H9 (cell line): ENCODE data around the gene ATP6V1G2. TPM values are rescaled to one million over a fixed set of nuclear protein-coding genes. Genes with fewer than 3 reads are reported as not detected.

Source experiments
- DNase-seq: peaks from one replicate; pipeline ENCODE4 v3.0.0-alpha.2; 2017
- H2AFZ ChIP-seq: one replicate; pipeline ENCODE4 v1.6.1; 2013; ENCODE audit warnings: mild to moderate bottlenecking, low read length, control low read depth, moderate library complexity
- H2AK5ac ChIP-seq: 2 replicates; pipeline ENCODE4 v1.6.1; 2013; ENCODE audit warnings: low read length, control low read depth, mixed read lengths; ENCODE audit not compliant: insufficient read length
- H2BK120ac ChIP-seq: one replicate; pipeline ENCODE4 v1.6.1; 2013; ENCODE audit warnings: low read depth, mild to moderate bottlenecking, low read length, control low read depth, inconsistent platforms; ENCODE audit not compliant: poor library complexity, severe bottlenecking
- H2BK12ac ChIP-seq: 2 replicates; pipeline ENCODE4 v1.6.1; 2013; ENCODE audit warnings: low read length, control low read depth, mixed read lengths, low read depth; ENCODE audit not compliant: insufficient read length
- H2BK15ac ChIP-seq: 2 replicates; pipeline ENCODE4 v1.6.1; 2013; ENCODE audit warnings: low read depth, low read length, control low read depth
- H2BK20ac ChIP-seq: one replicate; pipeline ENCODE4 v1.6.1; 2013; ENCODE audit warnings: low read depth, mild to moderate bottlenecking, low read length, control low read depth, inconsistent platforms; ENCODE audit not compliant: poor library complexity, severe bottlenecking
- H2BK5ac ChIP-seq: 2 replicates; pipeline ENCODE4 v1.6.1; 2013; ENCODE audit warnings: low read length, control low read depth, mixed read lengths; ENCODE audit not compliant: insufficient read length
- H3K14ac ChIP-seq: 2 replicates; pipeline ENCODE4 v1.6.1; 2013; ENCODE audit warnings: low read length, control low read depth; ENCODE audit not compliant: insufficient read depth
- H3K18ac ChIP-seq: 2 replicates; pipeline ENCODE4 v1.6.1; 2013; ENCODE audit warnings: low read depth, mild to moderate bottlenecking, mixed read lengths, low read length, control low read depth; ENCODE audit not compliant: insufficient read length
- H3K23ac ChIP-seq: 2 replicates; pipeline ENCODE4 v1.6.1; 2013; ENCODE audit warnings: low read length, control low read depth, mixed read lengths, low read depth; ENCODE audit not compliant: insufficient read length
- H3K23me2 ChIP-seq: 2 replicates; pipeline ENCODE4 v1.6.1; 2013; ENCODE audit warnings: low read depth, mild to moderate bottlenecking, mixed read lengths, low read length, control low read depth; ENCODE audit not compliant: insufficient read length, poor library complexity, severe bottlenecking
- H3K27ac ChIP-seq: 2 replicates; pipeline ENCODE4 v1.5.1; 2013; ENCODE audit warnings: low read length, control low read depth, mixed read lengths, low read depth; ENCODE audit not compliant: insufficient read length
- H3K27me3 ChIP-seq: 2 replicates; pipeline ENCODE4 v1.6.1; 2013; ENCODE audit warnings: low read length, control low read depth, inconsistent platforms; ENCODE audit not compliant: insufficient read depth
- H3K4ac ChIP-seq: 2 replicates; pipeline ENCODE4 v1.6.1; 2013; ENCODE audit warnings: low read depth, mild to moderate bottlenecking, control low read depth, inconsistent platforms, low read length, moderate library complexity
- H3K4me1 ChIP-seq: 2 replicates; pipeline ENCODE4 v1.6.1; 2013; ENCODE audit warnings: low read length, control low read depth, inconsistent platforms; ENCODE audit not compliant: insufficient read depth
- H3K4me2 ChIP-seq: 2 replicates; pipeline ENCODE4 v1.6.1; 2013; ENCODE audit warnings: low read length, control low read depth, mixed read lengths; ENCODE audit not compliant: insufficient read length, insufficient read depth
- H3K56ac ChIP-seq: 2 replicates; pipeline ENCODE4 v1.6.1; 2013; ENCODE audit warnings: low read depth, mild to moderate bottlenecking, mixed read lengths, low read length, control low read depth; ENCODE audit not compliant: insufficient read length
- H3K79me1 ChIP-seq: 2 replicates; pipeline ENCODE4 v1.6.1; 2013; ENCODE audit warnings: low read depth, mild to moderate bottlenecking, moderate library complexity, low read length, control low read depth, inconsistent platforms; ENCODE audit not compliant: insufficient read depth, poor library complexity, severe bottlenecking
- H3K79me2 ChIP-seq: 2 replicates; pipeline ENCODE4 v1.6.1; 2013; ENCODE audit warnings: low read length, control low read depth, inconsistent platforms; ENCODE audit not compliant: insufficient read depth
- H3K9ac ChIP-seq: 2 replicates; pipeline ENCODE4 v1.6.1; 2013; ENCODE audit warnings: low read length, control low read depth, mixed read lengths; ENCODE audit not compliant: insufficient read length; ENCODE audit errors: extremely low read depth
- H3K9me3 ChIP-seq: one replicate; pipeline ENCODE4 v1.6.1; 2013; ENCODE audit warnings: low read depth, low read length, inconsistent platforms; ENCODE audit not compliant: control insufficient read depth
- H3T11ph ChIP-seq: one replicate; pipeline ENCODE4 v1.6.1; 2013; ENCODE audit warnings: mild to moderate bottlenecking, low read length, control low read depth, inconsistent platforms
- H4K20me1 ChIP-seq: one replicate; pipeline ENCODE4 v1.6.1; 2013; ENCODE audit not compliant: control insufficient read depth, insufficient read length, insufficient read depth
- H4K5ac ChIP-seq: 2 replicates; pipeline ENCODE4 v1.6.1; 2013; ENCODE audit warnings: low read depth, mild to moderate bottlenecking, mixed read lengths, low read length, control low read depth; ENCODE audit not compliant: insufficient read length
- H4K8ac ChIP-seq: replicated peaks from 2 replicates; pipeline ENCODE4 v1.6.1; 2013; ENCODE audit warnings: low read length, control low read depth, mixed read lengths, low read depth; ENCODE audit not compliant: insufficient read length
- H4K91ac ChIP-seq: 2 replicates; pipeline ENCODE4 v1.6.1; 2013; ENCODE audit warnings: low read depth, mild to moderate bottlenecking, moderate library complexity, mixed read lengths, low read length, control low read depth; ENCODE audit not compliant: insufficient read length
- H3K27ac Mint-ChIP-seq, 3 experiments: 2 replicates in 2 of 3; 3 replicates in 1 of 3; pipeline ENCODE4 v1.8.0; 2020 to 2021; ENCODE audit warnings: mixed read lengths in 3 of 3, mild to moderate bottlenecking in 1 of 3, moderate library complexity in 1 of 3
- H3K27me3 Mint-ChIP-seq: 2 replicates; pipeline ENCODE4 v1.8.0; 2021; ENCODE audit warnings: low read depth, mild to moderate bottlenecking, moderate library complexity, mixed read lengths
- H3K36me3 Mint-ChIP-seq, 3 experiments: 2 replicates in 2 of 3; 3 replicates in 1 of 3; pipeline ENCODE4 v1.8.0; 2020 to 2021; ENCODE audit warnings: low read depth in 3 of 3, mixed read lengths in 3 of 3; ENCODE audit not compliant: insufficient read depth in 1 of 3
- H3K4me1 Mint-ChIP-seq, 2 experiments: 2 replicates each; pipeline ENCODE4 v1.8.0; 2020; ENCODE audit warnings: mixed read lengths in 2 of 2
- H3K4me3 Mint-ChIP-seq, 2 experiments: 2 replicates in 1 of 2; 3 replicates in 1 of 2; pipeline ENCODE4 v1.8.0; 2020 to 2021; ENCODE audit warnings: mild to moderate bottlenecking in 2 of 2, mixed read lengths in 2 of 2, moderate library complexity in 1 of 2
- H3K9me3 Mint-ChIP-seq, 2 experiments: 2 replicates in 1 of 2; 3 replicates in 1 of 2; pipeline ENCODE4 v1.8.0; 2020; ENCODE audit warnings: mild to moderate bottlenecking in 2 of 2, mixed read lengths in 2 of 2, moderate library complexity in 1 of 2
- WGBS: extraction: QIAGEN DNeasy Blood & Tissue Kit; methylation state at CpG from one replicate; pipeline ENCODE4 v1.1.7; 2013; ENCODE audit warnings: missing lambda C conversion rate, low lambda C conversion rate, mixed read lengths; ENCODE audit not compliant: insufficient read length; ENCODE audit errors: extremely low coverage; 5-methylcytosine and 5-hydroxymethylcytosine counted together
- total RNA-seq: library from RNA; stranded (reverse); gene quantifications from 2 replicates; pipeline ENCODE4 v1.2.1, GENCODE V29; 2021
- TF ChIP-seq, protein P1 (sequence below): fragments of 200-600 bp; sonication (generic); conservative IDR thresholded peaks from 3 replicates; pipeline ENCODE4 v1.8.0; 2021; ENCODE audit warnings: antibody characterized with exemption, mild to moderate bottlenecking

Gene ATP6V1G2
- total RNA-seq, 1 experiment from 2014 or later, result 3.8 TPM

DNA sequence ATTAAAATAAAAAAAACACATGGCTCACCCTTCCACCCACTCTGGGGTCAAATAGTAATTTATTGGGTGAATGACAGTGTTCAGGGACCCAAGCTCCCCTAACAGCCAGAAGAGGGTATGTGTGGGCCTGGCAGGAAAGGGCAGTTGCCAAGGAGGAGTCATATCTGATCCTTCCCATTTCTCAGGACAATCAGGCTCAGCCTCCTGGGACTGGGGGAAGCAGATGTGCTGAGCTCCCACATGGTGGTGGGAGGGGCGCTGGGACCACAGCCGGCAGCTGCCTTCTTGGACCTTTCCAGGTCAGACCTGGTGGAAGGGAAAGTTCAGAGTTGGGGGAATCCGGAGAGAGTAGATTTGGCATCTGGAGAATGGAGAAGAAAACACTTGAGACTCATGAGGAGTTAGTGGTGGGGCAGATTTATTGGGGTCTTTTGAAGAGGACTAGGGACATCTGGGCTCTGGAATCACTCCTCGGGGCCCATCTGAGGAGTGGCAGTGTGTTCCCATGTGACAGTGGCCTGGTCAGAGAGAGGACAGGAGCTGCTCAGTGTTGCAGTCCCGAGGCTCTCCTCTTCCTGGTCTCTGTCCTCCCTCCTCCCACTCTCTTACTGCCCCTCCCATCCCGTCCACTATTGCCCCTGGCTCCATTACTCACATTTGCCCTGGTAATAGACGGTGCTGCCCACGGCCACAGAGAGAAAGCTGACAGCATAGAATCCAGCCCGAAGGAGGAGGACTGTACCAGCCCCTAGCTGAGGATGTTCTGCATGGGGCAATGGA lies 42.7 kb upstream of the ATP6V1G2 start:
- H3K4me1 Mint-ChIP-seq, result peaks cover 11 to 27% of the 10 kb centered on the region in 2 experiments
- Histone ChIP-seq H3K4me1 (no peaks in the 10 kb centered on the region; the same call in 1 of the 2 replicates), H3K79me2 (no peaks in the 10 kb centered on the region), H3K18ac (no peak overlapping the region), H2AK5ac (no peak overlapping the region), H3K9ac (no peak overlapping the region), H4K5ac (no peak overlapping the region), H3K14ac (no peak overlapping the region), H2BK20ac (no peak overlapping the region), H3K9me3 (no peaks in the 10 kb centered on the region), H4K91ac (no peak overlapping the region), H4K20me1 (no peaks in the 10 kb centered on the region), H3K23me2 (peaks cover 2% of the 10 kb centered on the region), H2BK12ac (no peak overlapping the region), H4K8ac (no peak overlapping the region), H2BK120ac (no peak overlapping the region), H3K4me2 (no peak overlapping the region), H3K79me1 (no peaks in the 10 kb centered on the region), H3K56ac (no peak overlapping the region), H3K27me3 (no peaks in the 10 kb centered on the region), H3K27ac (no peak overlapping the region), H3K4ac (no peak overlapping the region), H3T11ph (no peak overlapping the region), H2BK5ac (no peak overlapping the region), H3K23ac (no peak overlapping the region), H2AFZ (no peak overlapping the region), H2BK15ac (no peak overlapping the region)
- DNase-seq, result no peak
- no peaks in the 10 kb centered on the region; a peak in 1 of 5 replicates for H3K9me3 Mint-ChIP-seq
- WGBS, result no CpG with 5 or more reads among the region's 9 CpGs
- peaks cover 7% of the 10 kb centered on the region for H3K27me3 Mint-ChIP-seq
- H3K36me3 Mint-ChIP-seq, result no peaks in the 10 kb centered on the region
- TF ChIP-seq, protein P1, sequence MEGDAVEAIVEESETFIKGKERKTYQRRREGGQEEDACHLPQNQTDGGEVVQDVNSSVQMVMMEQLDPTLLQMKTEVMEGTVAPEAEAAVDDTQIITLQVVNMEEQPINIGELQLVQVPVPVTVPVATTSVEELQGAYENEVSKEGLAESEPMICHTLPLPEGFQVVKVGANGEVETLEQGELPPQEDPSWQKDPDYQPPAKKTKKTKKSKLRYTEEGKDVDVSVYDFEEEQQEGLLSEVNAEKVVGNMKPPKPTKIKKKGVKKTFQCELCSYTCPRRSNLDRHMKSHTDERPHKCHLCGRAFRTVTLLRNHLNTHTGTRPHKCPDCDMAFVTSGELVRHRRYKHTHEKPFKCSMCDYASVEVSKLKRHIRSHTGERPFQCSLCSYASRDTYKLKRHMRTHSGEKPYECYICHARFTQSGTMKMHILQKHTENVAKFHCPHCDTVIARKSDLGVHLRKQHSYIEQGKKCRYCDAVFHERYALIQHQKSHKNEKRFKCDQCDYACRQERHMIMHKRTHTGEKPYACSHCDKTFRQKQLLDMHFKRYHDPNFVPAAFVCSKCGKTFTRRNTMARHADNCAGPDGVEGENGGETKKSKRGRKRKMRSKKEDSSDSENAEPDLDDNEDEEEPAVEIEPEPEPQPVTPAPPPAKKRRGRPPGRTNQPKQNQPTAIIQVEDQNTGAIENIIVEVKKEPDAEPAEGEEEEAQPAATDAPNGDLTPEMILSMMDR, result no peak
- H3K4me3 Mint-ChIP-seq, result no peak overlapping the region
- no peak overlapping the region; a peak in 2 of 7 replicates for H3K27ac Mint-ChIP-seq
